Measurements from ENCODE around the gene L2HGDH.
"Not testable (repeated sequence)": the region's sequence is repeated elsewhere in the genome, so short reads cannot be mapped to it uniquely, and the experiment has no call there.

Gene L2HGDH

GRCh38 chr14:50339178-50339804, 27.3 kb upstream of the L2HGDH start:
- DNase-seq, result no peak

DNA sequence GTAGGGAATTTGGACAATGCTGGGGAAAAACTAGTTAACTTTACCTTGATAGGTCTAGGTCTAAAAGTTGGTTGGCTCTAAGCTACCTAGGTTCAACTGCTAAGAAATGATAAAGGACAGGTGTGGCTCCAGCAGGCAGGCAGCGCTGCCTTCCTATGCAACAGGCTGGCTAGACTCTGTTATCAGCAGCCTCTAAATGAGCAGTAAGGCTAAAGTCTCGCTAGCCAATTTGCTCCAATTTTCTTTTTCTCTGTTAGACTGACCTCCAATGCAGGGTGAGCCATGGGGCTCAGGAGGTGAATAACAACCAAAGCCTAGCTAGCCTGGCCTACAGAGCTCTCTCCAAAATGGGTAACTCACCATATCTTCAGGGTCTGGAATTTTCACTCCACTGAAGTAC, 26.6 kb upstream of the L2HGDH start:
- DNase-seq, result no peak

DNA sequence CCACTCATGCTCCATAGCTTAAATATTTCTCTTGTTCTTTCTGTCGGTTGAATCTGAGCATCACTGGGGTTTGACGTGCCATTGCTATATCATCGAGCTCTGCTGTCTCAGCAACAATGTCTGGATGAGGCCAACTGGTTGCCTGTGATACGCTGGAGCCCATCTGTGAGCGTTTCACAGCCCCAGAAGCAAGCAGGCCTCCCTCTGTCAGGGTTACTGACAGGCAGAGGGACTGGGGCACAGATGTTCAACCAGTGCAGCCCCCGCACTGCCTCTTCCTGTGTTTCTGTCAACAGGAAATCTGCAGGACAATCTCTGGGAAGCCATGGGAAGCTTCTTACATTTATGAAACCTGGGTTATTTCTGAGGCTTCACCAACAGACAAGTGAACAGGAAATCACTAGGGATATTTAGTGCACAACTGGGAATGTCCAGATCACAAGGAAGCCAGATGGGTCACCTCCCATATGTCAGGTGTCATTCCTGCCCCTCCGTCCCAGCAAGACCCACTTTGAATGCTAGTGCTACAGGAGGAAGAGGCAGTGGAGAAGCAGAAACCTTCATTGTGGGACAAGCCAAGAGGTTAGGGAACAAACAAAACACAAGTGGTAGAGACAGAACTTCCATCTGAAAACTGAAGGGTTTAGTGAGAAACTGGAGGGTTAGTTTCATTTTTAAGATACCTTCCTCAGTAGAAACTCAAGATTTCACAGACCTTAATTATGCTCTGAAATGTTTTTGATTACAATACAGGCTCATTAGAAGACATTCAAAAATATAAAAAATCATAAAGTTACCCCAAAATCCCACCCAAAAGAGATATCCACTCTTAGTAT, 24.2 kb upstream of the L2HGDH start:
- DNase-seq, result no peak

DNA sequence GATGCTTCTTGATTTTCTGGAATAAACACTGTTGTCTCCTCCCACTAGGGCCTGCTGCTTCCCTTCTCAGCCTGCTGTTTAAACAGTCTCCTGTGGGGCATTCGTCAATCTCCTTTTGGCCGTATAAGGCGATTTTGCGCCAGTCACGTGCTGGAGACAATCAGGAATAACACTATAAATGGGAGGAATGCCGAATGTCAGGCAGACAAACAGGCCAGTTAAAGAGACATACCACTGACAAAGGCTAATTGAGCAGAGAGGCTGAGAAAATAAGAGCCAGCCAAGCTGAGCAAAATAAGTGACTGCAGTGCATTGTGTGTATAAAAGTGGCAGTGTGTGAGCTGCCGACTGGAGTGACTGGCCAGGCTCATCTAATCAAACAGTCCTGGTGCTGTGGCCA, 23.4 kb upstream of the L2HGDH start:
- DNase-seq, result no peak

GRCh38 chr14:50334211-50334610, 22.2 kb upstream of the L2HGDH start:
- no peak for DNase-seq

- DNase-seq, result no peak
Observed at GRCh38 chr14:50333014-50333509, 21.0 kb upstream of the L2HGDH start.

DNA sequence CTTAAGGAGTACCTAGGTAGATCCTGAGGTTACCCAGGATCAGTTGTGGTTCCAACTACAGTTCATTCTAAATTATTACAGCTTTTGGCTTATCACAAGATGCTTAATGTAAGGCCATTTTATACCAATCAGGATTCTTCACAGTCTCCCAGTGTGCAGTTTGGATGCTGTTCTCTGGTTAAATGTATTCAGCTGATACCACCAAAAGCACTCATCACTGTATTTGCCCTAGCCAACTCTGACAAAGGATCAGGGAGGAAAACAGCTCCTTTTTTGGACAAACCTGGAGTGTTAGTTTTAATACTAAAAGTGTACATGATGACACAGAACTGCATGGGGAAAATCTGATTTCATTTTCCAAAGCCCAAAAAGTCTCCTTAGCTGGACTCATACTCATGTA, 19.6 kb upstream of the L2HGDH start:
- no peak for DNase-seq

DNA sequence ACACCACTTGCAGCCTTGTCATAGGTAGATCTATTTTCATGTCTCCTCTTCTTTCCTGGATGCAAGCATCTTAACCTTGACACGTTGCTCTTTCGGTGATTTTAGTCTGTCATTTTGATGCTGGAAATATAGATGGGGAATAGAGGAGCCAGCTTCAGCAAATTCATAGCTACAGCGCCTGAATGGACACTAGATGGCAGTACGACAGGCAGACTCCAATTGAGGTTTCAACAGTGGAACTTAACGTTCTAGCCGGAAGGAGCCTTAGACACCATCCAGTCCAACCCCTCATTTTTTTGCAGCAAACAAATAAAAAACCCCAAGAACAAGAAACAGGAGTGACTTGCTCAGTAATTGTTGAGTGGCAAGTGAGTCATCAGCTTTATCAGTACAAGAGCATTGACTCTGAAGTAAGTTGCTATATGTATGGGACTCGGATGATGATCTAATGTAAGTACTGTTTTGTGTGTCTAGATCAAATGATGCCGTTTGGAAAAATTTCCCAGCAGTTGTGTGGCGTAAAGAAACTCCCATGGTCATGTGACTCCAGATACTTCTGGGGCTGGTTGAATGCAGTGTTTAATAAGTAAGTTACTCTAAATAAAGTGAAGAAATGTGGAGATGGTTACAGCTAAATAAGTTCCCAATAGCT, 9.1 kb upstream of the L2HGDH start:
- peak; percentile 79 for DNase-seq

GRCh38 chr14:50320283-50320682, 8.3 kb upstream of the L2HGDH start:
- DNase-seq, result no peak

DNA sequence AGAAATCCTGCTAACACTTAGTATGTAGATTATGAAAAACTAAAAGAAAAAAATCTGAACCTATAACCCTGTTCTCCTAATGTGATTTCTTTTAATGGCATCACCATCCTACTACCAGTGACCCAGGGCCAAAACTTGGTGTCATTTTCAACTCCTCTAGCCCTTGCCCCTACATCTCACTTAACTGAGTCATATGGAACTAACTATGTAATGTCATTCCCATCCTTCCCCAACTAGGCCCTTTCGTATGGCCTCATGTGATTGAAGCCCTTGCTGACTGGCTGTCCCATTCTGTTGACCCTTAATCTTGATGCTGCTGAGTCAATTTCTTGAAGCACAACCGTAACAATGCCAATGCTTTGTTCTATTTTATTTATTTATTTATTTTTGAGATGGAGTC, 7.7 kb upstream of the L2HGDH start:
- no peak for DNase-seq

- no peak for DNase-seq
Observed at GRCh38 chr14:50319293-50319692, 7.3 kb upstream of the L2HGDH start.

DNA sequence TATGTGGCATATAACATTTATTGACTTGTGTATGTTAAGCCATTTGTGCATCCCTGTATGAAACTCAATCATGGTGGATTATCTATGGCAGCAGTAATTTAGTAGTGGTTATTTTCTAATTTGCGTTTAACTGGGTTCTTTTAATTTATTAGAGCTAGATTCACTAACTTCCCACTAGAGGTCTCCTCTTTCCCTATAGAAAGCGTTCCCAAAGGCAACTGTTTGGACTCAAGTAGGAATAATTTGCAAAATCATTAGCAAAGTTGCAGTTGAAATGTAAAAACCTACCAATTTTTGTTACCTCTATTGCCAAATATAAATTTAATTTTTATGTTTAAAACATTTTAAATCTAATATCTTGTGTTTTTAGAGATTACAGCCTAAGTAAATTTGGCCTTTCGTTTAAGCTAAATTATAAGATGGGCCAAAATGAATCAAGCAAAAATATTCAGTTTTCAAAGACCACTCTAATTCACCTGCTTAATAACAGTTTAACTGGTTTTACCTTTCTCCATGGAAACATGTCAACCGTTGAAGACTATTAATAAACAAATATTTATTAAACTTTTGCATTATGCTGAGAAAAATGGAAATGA, 6.1 kb upstream of the L2HGDH start:
- DNase-seq, result no peak

DNA sequence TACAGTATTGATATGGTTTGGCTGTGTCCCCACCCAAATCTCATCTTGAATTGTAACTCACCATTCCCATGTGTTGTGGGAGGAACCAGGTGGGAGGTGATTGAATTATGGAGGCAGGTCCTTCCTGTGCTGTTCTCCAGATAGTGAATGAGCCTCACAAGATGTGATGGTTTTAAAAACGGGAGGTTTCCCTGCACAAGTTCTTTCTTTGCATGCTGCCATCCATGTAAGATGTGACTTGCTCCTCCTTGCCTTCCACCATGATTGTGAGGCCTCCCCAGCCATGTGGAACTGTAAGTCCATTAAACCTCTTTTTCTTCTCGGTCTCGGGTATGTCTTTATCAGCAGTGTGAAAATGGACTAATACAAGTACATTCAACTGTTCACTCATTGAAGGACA, 2.1 kb upstream of the L2HGDH start:
- DNase-seq, result not testable (repeated sequence)

DNA sequence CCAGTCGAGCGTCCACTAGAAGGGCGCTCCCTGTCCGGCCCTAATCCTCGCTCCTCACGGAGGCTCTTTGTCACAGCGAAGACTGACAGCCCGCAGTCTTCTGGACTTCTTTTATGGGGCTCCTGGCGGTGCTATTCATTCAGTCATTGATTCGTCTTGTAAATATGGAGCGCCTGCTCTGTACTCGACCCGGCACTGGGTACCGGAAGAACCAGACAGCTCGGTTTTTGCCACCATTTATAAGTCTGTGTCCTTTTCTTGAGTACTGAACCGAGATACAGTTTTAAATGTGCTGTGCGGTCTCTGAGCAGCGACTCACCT, 665 bp upstream of the L2HGDH start:
- DNase-seq, result no peak

DNA sequence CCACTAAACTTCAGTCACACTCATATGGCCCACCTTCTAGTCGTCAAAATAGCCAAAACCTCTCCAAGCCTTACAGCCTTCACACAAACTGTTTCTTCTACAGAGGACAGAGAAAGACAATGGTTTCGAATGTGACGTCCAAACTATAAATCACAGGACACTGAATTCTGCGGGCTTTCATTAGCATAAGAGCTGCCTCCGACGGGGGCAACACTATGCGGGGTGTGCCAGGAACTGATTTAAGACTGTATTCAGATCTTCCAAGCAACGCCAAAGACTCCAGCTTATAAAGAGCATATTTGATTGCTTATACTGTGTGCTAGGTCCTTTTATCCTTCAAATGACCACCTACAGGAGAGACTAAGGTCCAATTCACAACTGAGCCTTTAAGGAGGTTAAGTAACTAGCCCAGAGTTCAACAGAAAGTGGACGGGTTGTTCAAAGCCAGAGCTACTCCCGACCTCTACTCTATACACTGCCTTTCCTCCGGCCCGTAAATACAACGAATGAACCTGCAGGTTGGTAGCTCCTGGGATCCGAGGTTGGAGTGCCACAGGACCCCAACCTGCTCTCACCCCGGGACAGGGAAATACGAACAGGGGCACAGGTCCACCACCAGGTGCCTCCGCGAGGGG, 575 bp downstream of the L2HGDH start:
- no peak for DNase-seq

- no peak for DNase-seq
Observed at GRCh38 chr14:50310445-50310844, 1.6 kb downstream of the L2HGDH start.

GRCh38 chr14:50308363-50308915, 3.6 kb downstream of the L2HGDH start:
- no peak for DNase-seq

DNA sequence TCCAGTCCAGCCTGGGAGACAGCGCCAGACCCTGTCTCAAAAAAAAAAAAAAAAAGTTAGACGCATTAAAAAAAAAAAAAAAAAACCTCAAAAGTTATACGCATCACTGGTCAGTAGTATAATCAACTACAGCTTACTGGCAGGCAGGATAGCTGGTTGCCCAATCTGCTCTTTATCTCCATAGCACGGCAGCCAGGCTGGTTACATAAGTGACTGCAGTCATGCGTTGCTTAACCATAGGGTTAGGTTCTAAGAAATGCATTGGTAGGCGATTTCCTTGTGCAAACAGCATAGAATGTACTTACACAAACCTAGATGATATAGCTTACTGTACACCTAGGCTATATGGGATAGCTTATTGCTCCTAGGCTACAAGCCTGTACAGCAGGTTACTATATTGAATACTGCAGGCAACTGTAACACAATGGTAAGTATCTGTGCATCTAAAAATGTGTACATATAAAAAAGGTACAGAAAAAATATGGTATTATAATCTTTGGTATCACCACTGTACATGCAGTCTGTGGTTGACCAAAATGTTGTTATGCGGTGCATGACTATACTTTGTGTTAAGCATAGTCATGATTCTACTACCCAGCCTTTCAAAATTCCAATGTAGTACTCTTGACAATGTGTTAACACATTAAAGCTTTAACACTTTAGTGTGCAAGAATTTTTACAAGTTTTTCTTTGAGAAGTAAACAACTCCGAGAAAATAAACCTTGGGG, 8.1 kb downstream of the L2HGDH start:
- DNase-seq, result peak; percentile 61

- DNase-seq, result no peak
Observed at GRCh38 chr14:50301914-50302313, 10.1 kb downstream of the L2HGDH start.

GRCh38 chr14:50299585-50299984, 12.4 kb downstream of the L2HGDH start:
- DNase-seq, result no peak

DNA sequence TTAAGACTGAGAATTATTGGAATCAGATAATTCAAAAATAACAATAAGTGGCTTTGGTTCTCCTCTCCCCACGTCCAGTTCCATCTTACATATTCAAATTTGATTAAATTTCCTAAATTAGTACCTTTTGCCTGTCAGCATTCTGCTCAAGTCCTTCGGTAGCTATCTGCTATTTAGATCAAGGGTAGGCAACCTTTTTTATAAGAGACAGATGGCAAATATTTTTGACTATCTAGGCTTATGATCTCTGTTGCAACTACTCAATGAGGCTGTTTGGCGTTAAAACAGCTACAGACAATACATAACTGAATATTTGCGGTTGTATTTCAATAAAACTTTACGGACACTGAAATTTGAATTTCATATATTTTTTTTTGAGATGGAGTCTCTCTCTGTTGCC, 21.7 kb downstream of the L2HGDH start:
- no peak for DNase-seq

GRCh38 chr14:50288146-50288545, 23.9 kb downstream of the L2HGDH start:
- no peak for DNase-seq
